ENCODE results near the gene PNPLA7. TPM values are rescaled to one million over a fixed set of nuclear protein-coding genes. Genes with fewer than 3 reads are reported as not detected.
A peak's percentile ranks its signal among the peaks of the same experiment; 100 is the strongest.
"Not testable (repeated sequence)": the region's sequence is repeated elsewhere in the genome, so short reads cannot be mapped to it uniquely, and the experiment has no call there.

Gene PNPLA7
- total RNA-seq, 1 experiment from 2014 or later, result 1.3 TPM

DNA sequence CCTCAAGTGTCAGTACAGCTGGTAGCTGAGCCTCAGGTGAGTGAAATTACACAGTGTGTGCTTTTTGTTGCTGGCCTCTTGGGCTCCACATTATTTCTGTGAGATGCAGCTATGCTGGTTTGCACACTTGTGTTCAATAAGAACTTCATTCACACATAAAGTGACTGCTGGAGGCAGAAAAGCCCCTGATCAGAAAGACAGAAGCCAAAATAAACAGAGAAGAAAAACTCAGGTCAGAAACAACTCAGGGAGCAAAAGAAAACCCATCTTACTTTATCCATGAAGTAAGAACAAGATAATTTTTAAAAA lies 15.1 kb downstream of the PNPLA7 start:
- Mint-ChIP-seq H3K4me3 (no peak overlapping the region), H3K9me3 (peaks cover 11% of the 10 kb centered on the region), H3K36me3 (peaks cover 5% of the 10 kb centered on the region), H3K27ac (no peak overlapping the region), H3K4me1 (peaks cover 6% of the 10 kb centered on the region), H3K27me3 (ENCODE audit: low read depth) (peaks cover 7% of the 10 kb centered on the region; the same call in 1 of the 2 replicates)
- DNase-seq (ENCODE audit: low spot score), result no peak
- ChIA-PET POLR2A (no interaction called here), CTCF (interaction anchor here (0.5 to 1.4 kb wide), 19 partner anchors 8 to 258 kb away, joined by 3 to 11 read pairs (median 3); partner anchors contain the start of genes EXD3, MRPL41, NOXA1 and PNPLA7)
- TF ChIP-seq OVOL2 (CRISPR knock-in tag; IDR thresholded peaks at IDR 0.05; ENCODE audit: borderline replicate concordance) (no peak), GRHL2 (CRISPR knock-in tag; IDR thresholded peaks at IDR 0.05; ENCODE audit: insufficient replicate concordance, severe bottlenecking) (no peak), NFATC4 (CRISPR knock-in tag; IDR thresholded peaks at IDR 0.05) (no peak)
- TF ChIP-seq, protein P1, sequence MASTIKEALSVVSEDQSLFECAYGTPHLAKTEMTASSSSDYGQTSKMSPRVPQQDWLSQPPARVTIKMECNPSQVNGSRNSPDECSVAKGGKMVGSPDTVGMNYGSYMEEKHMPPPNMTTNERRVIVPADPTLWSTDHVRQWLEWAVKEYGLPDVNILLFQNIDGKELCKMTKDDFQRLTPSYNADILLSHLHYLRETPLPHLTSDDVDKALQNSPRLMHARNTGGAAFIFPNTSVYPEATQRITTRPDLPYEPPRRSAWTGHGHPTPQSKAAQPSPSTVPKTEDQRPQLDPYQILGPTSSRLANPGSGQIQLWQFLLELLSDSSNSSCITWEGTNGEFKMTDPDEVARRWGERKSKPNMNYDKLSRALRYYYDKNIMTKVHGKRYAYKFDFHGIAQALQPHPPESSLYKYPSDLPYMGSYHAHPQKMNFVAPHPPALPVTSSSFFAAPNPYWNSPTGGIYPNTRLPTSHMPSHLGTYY (CRISPR knock-in tag; IDR thresholded peaks at IDR 0.05), result no peak
- TF ChIP-seq, protein P2, sequence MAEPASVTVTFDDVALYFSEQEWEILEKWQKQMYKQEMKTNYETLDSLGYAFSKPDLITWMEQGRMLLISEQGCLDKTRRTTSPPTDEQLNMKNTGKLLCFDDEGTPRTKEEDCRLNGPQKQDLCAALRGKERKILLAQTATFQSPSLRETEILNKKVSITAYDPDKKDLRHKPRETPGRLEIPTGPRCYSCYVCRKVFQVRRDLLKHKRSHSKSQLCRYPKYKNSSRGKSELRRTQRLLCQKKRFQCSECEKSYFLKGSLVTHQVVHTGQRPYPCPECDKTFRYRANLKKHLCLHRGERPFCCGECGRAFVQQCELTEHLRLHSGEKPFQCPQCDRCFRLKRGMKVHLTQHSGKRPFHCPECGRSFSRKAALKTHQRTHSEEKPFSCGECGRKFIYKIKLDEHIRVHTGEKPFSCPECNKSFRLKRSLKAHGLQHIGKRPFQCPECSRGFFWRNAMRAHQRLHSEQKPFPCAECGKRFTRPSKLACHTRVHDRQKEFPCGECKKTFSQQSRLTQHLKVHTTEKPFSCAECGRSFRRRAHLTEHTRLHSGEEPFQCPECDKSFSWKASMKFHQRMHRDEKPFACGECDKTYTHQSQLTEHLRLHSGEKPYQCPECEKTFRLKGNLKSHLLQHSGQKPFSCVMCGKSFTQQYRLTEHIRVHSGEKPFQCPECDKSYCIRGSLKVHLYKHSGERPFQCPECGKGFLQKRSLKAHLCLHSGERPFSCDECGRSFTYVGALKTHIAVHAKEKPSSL (CRISPR knock-in tag; conservative IDR thresholded peaks at IDR 0.05), result no peak
- TF ChIP-seq, protein P3, sequence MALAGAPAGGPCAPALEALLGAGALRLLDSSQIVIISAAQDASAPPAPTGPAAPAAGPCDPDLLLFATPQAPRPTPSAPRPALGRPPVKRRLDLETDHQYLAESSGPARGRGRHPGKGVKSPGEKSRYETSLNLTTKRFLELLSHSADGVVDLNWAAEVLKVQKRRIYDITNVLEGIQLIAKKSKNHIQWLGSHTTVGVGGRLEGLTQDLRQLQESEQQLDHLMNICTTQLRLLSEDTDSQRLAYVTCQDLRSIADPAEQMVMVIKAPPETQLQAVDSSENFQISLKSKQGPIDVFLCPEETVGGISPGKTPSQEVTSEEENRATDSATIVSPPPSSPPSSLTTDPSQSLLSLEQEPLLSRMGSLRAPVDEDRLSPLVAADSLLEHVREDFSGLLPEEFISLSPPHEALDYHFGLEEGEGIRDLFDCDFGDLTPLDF (CRISPR knock-in tag; IDR thresholded peaks at IDR 0.05), result no peak
- ATAC-seq, result no peak

DNA sequence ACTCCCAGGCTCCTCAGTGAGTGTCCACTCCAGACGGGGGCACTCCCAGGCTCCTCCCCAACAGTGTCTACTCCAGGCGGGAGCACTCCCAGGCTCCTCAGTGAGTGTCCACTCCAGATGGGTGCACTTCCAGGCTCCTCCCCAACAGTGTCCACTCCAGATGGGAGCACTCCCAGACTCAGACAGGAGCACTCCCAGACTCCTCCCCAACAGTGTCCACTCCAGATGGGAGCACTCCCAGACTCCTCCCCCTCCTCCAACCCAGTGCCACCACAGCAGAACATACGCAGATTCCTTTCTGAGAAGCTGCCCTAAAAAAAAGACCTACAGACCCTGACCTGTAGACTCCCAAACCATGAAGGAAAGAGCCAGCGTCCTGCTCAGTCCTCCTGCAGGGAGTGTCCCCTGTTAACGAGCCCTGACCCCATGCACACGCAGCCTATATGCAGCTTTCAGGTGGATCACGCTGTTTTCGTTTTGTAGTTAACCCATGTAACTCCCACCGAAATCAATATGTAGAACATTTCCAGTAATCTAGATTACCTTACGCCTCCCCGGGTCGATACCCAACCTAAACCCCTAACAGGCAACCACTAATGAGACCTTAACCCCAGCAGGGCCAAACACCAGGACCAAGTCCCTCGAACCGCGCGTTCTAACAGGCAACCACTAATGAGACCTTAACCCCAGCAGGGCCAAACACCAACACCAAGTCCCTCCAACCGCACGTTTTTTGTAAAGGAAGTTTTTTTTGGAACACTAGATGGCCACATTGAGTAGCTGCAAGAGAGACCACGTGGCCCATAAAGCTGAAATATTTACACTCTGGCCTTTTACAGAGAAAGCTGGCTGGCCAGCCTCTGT lies 15.7 kb downstream of the PNPLA7 start:
- CTCF ChIA-PET, result interaction anchor here (0.5 to 1.4 kb wide), 19 partner anchors 9 to 257 kb away, joined by 3 to 11 read pairs (median 3); partner anchors contain the start of genes EXD3, MRPL41, NOXA1 and PNPLA7

DNA sequence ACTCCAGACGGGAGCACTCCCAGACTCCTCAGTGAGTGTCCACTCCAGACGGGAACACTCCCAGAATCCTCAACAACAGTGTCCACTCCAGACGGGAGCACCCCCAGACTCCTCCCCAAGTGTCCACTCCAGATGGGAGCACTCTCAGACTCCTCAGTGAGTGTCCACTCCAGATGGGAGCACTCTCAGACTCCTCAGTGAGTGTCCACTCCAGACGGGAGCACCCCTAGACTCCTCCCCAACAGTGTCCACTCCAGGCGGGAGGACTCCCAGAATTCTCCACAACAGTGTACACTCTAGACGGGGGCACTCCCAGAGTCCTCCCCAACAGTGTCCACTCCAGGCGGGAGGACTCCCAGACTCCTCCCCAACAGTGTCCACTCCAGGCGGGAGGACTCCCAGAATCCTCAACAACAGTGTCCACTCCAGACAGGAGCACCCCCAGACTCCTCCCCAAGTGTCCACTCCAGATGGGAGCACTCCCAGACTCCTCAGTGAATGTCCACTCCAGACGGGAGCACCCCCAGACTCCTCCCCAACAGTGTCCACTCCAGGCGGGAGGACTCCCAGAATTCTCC lies 17.2 kb downstream of the PNPLA7 start:
- TF ChIP-seq ZNF263 (CRISPR knock-in tag; IDR thresholded peaks at IDR 0.05; ENCODE audit: low read depth), result peak; percentile 92
- H3K4me3 Mint-ChIP-seq; CTCF ChIA-PET; POLR2A ChIA-PET; DNase-seq (ENCODE audit: low spot score); H3K4me1 Mint-ChIP-seq; ATAC-seq; H3K27me3 Mint-ChIP-seq (ENCODE audit: low read depth); H3K27ac Mint-ChIP-seq; H3K36me3 Mint-ChIP-seq: not testable (repeated sequence)
- peaks cover 11% of the 10 kb centered on the region for H3K9me3 Mint-ChIP-seq

More for the DNA sequence above, 15.7 kb downstream of the PNPLA7 start:
- DNase-seq (ENCODE audit: low spot score), result no peak
- H3K9me3 Mint-ChIP-seq, result peaks cover 11% of the 10 kb centered on the region
- H3K4me1 Mint-ChIP-seq, result peaks cover 6% of the 10 kb centered on the region
- peaks cover 7% of the 10 kb centered on the region; the same call in 1 of the 2 replicates for H3K27me3 Mint-ChIP-seq (ENCODE audit: low read depth)
- TF ChIP-seq ZNF263 (CRISPR knock-in tag; IDR thresholded peaks at IDR 0.05; ENCODE audit: low read depth), result peak; percentile 86; the same call in 1 of the 2 replicates
- TF ChIP-seq, protein P4, sequence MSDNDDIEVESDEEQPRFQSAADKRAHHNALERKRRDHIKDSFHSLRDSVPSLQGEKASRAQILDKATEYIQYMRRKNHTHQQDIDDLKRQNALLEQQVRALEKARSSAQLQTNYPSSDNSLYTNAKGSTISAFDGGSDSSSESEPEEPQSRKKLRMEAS (CRISPR knock-in tag; IDR thresholded peaks at IDR 0.05), result peak; percentile 73; the same call in 1 of the 2 replicates
- TF ChIP-seq, protein P5, sequence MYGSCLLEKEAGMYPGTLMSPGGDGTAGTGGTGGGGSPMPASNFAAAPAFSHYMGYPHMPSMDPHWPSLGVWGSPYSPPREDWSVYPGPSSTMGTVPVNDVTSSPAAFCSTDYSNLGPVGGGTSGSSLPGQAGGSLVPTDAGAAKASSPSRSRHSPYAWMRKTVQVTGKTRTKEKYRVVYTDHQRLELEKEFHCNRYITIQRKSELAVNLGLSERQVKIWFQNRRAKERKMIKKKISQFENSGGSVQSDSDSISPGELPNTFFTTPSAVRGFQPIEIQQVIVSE (CRISPR knock-in tag; IDR thresholded peaks at IDR 0.05; ENCODE audit: borderline replicate concordance), result no peak
- TF ChIP-seq, protein P6, sequence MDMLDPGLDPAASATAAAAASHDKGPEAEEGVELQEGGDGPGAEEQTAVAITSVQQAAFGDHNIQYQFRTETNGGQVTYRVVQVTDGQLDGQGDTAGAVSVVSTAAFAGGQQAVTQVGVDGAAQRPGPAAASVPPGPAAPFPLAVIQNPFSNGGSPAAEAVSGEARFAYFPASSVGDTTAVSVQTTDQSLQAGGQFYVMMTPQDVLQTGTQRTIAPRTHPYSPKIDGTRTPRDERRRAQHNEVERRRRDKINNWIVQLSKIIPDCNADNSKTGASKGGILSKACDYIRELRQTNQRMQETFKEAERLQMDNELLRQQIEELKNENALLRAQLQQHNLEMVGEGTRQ (CRISPR knock-in tag; IDR thresholded peaks at IDR 0.05), result peak; percentile 89
- TF ChIP-seq, protein P7, sequence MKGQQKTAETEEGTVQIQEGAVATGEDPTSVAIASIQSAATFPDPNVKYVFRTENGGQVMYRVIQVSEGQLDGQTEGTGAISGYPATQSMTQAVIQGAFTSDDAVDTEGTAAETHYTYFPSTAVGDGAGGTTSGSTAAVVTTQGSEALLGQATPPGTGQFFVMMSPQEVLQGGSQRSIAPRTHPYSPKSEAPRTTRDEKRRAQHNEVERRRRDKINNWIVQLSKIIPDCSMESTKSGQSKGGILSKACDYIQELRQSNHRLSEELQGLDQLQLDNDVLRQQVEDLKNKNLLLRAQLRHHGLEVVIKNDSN (CRISPR knock-in tag; IDR thresholded peaks at IDR 0.05), result peak; percentile 91
- TF ChIP-seq CREM (CRISPR knock-in tag; IDR thresholded peaks at IDR 0.05), result no peak
- H3K36me3 Mint-ChIP-seq, result peaks cover 5% of the 10 kb centered on the region
- H3K4me3 Mint-ChIP-seq, result no peak overlapping the region
- H3K27ac Mint-ChIP-seq, result no peak overlapping the region
- peak; percentile 89 for ATAC-seq
- POLR2A ChIA-PET, result no interaction called here
